Measurements from ENCODE around the gene GFOD1.

GRCh38 chr6:13434777-13435176 lies 52.6 kb downstream of the GFOD1 start:
- TF ChIP-seq CTCF (conservative IDR thresholded peaks at IDR 0.05; ENCODE audit: low read depth, low read length) (no peak), POLR2A (IDR thresholded peaks at IDR 0.05; ENCODE audit: low read depth, low read length) (no peak), SMC3 (IDR thresholded peaks at IDR 0.05; ENCODE audit: low read depth, low read length) (no peak), RCOR1 (IDR thresholded peaks at IDR 0.05; ENCODE audit: insufficient replicate concordance, low read length) (no peak), CHD1 (IDR thresholded peaks at IDR 0.05; ENCODE audit: low read depth, low read length) (no peak), MAZ (IDR thresholded peaks at IDR 0.05; ENCODE audit: borderline replicate concordance, low read depth, low read length) (no peak)
